UCSD-AML1 (cell line): ENCODE results near the gene MTHFD1.
A peak's percentile ranks its signal among the peaks of the same experiment; 100 is the strongest.
"Not testable (repeated sequence)": the region's sequence is repeated elsewhere in the genome, so short reads cannot be mapped to it uniquely, and the experiment has no call there.

Source experiments
- DNase-seq: peaks from one replicate; lab custom pipeline; 2025; ENCODE audit not compliant: unreplicated experiment; lab: John Stamatoyannopoulos, UW

The MTHFD1 gene

GRCh38 chr14:64387782-64388532 is at the start of gene MTHFD1:
Gene MTHFD1 (plus strand): TSS chr14:64388353. CDS start chr14:64388428, 75 bp downstream.
- DNase-seq, result peak; percentile 98

DNA sequence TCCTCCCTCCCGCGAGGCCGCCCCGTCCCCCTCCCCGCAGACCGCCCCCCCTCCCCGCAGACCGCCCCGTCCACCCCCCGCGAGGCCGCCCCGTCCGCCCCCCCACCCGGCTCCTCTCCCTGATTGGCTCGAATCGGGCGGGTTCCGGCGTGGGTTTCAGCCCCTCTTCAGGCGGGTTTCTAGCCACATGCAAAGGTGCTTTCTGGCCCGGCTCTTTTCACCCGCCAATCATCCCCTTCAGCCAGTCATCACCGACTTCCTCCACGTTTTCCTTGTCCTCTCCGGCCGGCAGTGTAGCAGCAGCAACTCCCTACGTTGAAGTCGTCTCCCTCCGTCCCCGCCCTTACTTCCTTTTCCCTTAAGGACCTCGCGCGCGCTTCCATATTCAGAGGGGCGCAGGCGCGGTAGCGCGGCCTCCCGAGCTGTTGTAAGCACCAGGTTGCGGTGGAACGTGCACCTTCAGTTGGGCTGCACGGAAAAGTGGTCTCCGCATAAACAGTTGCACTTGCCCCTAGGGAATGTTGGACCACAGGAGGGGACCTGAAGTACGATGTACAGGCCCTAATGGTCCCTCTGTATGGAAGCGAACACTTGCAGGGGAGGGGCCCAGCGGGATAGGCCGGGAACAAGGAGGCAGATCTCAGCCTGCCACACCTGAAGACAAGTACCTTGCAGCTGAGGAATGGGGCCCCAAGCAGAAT is 49.4 kb upstream of the MTHFD1 start:
- DNase-seq, result peak; percentile 93

DNA sequence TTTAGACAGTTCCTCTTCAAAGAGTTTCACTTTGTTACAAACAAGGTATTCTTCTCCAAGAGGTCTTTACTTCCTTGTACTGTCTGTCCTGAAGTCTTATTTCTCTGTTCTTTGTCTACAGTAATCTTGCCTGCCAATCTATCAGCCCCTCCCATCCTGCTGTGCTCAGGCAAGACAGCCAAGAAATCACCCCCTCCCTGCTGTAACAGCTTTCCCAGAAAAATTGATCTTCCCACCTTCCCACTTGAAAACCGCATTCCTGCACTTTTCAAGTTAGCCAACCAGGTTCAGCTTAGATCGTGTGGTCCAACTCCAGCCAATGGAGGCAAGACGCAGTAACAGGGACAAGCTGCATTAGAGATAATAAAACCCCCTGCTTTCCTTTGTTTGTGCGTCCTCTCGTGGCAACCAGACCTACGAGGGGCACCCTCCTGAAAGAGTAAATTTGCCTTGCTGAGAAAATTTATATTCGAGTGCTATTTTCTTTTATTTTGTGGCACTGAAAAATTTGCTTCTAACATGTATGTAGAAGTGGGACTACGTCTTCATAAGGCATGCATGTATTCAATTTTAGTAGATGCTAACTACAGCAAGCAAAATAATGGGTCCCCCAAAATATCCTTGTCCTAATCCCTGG is 47.5 kb upstream of the MTHFD1 start:
- DNase-seq, result no peak

- DNase-seq, result no peak
Measured at GRCh38 chr14:64347748-64348147, 40.4 kb upstream of the MTHFD1 start.

DNA sequence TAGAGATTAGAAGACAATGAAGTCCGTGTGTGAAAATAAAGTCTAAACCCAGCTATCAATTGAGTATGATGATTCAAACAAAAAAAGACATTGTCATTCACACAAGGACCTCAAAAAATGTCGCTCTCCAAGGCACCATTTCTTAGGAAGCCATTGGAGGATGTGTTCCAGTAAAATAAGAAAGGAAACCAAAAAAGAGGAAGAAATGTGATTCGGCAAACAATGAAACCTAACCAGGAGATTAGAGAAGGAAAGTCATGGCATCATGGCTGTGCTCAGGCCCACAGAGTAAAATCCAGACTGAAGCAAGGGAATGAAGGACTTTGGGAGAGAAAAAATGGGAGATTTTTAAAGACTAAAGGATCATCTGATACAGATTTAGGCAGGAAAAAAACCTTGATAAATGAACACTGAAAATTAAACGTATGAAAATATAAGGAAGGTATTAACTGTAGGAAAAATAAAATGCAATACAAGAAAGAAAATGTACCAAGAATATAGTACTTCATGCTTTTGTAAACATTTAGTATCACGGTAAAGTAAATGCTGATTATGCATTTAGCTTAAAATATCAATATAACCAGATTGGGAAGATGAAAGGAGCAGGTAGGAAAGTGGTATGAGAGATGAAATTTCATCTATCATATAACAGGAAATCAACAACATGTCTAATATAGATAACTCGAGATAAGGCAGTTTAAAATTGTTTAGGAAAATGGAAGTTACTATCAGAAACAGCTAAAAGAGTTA is 38.2 kb upstream of the MTHFD1 start:
- no peak for DNase-seq

- no peak for DNase-seq
Measured at GRCh38 chr14:64363265-64363846, 24.8 kb upstream of the MTHFD1 start.

DNA sequence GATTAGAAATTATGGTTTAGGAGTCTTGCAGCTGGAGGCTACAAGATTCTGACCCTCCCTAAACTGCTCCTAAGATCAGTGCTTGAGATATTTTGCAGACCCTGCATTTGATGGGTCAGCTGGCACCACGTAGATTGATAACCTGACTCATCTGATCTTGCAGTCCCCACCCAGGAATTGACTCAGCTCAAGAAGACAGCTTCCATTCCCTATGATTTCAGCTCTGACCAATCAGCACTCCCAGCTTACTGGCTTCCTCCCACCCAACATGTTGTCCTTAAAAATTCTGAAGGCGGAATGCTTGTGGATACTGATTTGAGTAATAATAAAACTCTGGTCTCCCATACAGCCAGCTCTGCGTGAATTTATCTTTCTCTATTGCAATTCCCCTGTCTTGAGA is 23.2 kb upstream of the MTHFD1 start:
- no peak for DNase-seq

DNA sequence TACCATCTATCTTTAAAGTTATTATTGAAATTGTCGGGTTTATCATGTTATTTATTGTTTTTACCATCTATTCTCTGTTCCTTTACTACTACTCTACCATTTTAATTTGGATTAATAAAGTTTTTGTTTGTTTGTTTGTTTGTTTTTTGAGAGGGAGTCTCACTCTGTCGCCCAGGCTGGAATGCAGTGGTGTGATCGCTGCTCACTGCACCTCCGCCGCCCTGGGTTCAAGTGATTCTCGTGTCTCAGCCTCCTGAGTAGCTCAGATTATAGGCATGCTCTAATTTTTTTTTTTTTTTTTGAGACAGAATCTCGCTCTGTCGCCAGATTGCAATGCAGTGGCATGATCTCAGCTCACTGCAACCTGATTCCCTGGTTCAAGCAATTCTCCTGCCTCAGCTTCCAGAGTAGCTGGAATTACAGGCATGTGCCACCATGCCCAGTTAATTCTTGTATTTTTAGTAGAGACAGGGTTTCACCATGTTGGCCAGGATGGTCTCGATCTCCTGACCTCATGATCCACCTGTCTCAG is 22.7 kb upstream of the MTHFD1 start:
- not testable (repeated sequence) for DNase-seq

GRCh38 chr14:64369201-64369600 is 19.0 kb upstream of the MTHFD1 start:
- no peak for DNase-seq

- DNase-seq, result no peak
Measured at GRCh38 chr14:64387232-64387781, 846 bp upstream of the MTHFD1 start.

DNA sequence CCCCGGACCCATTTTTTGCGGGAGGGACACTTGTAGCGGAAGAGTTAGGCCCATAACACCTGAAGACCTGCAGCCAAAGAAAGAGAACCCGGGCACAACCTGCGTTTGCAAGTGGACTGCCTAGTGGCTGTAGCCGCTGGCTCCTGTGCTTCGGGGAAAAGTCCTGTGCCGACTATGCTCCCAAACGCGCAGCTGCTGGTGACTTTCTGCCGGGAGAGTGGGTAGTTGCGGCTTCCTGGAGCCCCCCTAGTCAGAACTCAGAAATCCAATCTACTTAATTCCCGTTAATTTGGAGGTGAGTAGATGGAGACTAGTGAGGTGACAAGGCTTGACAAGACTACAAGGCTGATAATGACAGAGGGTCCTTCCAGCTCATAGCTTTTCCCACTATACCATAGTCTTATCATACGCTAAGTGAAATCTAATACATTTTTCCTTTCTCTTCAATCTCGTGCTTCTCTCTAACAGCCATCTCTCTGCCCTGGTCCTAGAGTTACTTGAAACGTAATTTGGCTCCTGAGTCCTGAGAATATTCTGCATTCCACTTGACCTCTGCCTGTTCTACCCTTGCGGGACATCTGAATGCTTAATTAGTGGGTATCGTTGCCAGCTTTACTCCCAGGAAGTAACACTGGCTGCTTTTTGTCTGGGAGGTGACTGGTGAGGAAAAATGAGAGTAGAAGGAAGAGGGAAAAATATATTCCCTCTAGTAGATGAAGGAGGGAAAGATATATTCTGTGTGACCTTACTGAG is 556 bp downstream of the MTHFD1 start:
- no peak for DNase-seq

DNA sequence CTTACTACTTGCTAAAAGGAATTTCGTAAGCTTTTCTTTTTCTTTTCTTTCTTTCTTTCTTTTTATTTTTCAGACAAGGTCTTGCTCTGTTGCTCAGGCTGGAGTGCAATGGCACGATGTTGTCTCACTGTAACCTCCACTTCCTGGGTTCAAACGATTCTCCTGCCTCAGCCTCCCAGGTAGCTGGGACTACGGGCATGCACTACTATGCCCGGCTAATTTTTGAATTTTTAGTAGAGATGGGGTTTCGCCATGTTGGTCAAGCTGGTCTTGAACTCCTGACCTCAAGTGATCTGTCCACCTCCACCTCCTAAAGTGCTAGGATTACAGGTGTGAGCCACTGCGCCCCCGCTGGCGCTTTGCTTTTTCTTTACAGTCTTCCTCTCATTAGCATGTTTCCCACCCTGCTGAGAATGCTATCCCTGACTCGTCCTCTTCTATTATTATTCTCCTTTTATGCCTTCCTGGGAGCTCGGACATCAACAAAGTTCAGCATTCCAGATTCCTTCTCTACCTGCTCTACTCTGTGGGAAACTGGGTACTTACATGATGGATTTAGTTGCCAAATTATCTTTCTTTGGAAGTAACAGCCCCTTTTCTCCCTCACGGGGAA is 3.1 kb downstream of the MTHFD1 start:
- no peak for DNase-seq

GRCh38 chr14:64391986-64392385 is 3.8 kb downstream of the MTHFD1 start:
- DNase-seq, result no peak

- not testable (repeated sequence) for DNase-seq
Measured at GRCh38 chr14:64393189-64393726, 5.1 kb downstream of the MTHFD1 start.

- no peak for DNase-seq
Measured at GRCh38 chr14:64394423-64394822, 6.3 kb downstream of the MTHFD1 start.

GRCh38 chr14:64394977-64395633 is 7.0 kb downstream of the MTHFD1 start:
- no peak for DNase-seq

- DNase-seq, result no peak
Measured at GRCh38 chr14:64400829-64401459, 12.8 kb downstream of the MTHFD1 start.

GRCh38 chr14:64401949-64402348 is 13.8 kb downstream of the MTHFD1 start:
- DNase-seq, result no peak
